Activated CD8-positive, alpha-beta T cell treated with anti-CD3 and anti-CD28 coated beads for 36 hours (primary cell): ENCODE measurements around the gene SMIM44. TPM values are rescaled to one million over a fixed set of nuclear protein-coding genes. Genes with fewer than 3 reads are reported as not detected.
"Not testable (repeated sequence)": the region's sequence is repeated elsewhere in the genome, so short reads cannot be mapped to it uniquely, and the experiment has no call there.

ENCODE experiments used
- ATAC-seq: fragments of 200-7000 bp; cut with Tn5 transposase; one replicate; pipeline ENCODE4 v1.10.0; 2021; ENCODE audit warnings: mild to moderate bottlenecking, moderate library complexity
- CTCF ChIA-PET: fragments of 350-600 bp; sonication (Branson Sonifier 250); formaldehyde crosslinking; loops from one replicate; lab custom pipeline; 2021; ENCODE audit warnings: antibody characterized with exemption; lab: Charles Lee
- POLR2A ChIA-PET: fragments of 350-600 bp; sonication (Branson Sonifier 250); formaldehyde crosslinking; loops from one replicate; lab custom pipeline; 2021; ENCODE audit warnings: antibody characterized with exemption; lab: Charles Lee
- DNase-seq: peaks from one replicate; pipeline ENCODE4 v3.0.0-alpha.2; 2020
- H3K27ac Mint-ChIP-seq: one replicate; pipeline ENCODE4 v1.8.0; 2021; ENCODE audit warnings: mild to moderate bottlenecking, mixed read lengths
- H3K27me3 Mint-ChIP-seq: one replicate; pipeline ENCODE4 v1.8.0; 2021; ENCODE audit warnings: mixed read lengths
- H3K36me3 Mint-ChIP-seq: one replicate; pipeline ENCODE4 v1.8.0; 2021; ENCODE audit warnings: low read depth, mixed read lengths
- H3K4me1 Mint-ChIP-seq: one replicate; pipeline ENCODE4 v1.8.0; 2021; ENCODE audit warnings: low read depth, mixed read lengths
- H3K4me3 Mint-ChIP-seq: one replicate; pipeline ENCODE4 v1.8.0; 2021; ENCODE audit warnings: mild to moderate bottlenecking, moderate library complexity, mixed read lengths
- H3K9me3 Mint-ChIP-seq: one replicate; pipeline ENCODE4 v1.8.0; 2021; ENCODE audit warnings: mixed read lengths
- intact Hi-C: fragments of 100-400 bp; cut with micrococcal nuclease; formaldehyde crosslinking; loops from one replicate; pipeline ENCODE4 v1.10.0; 2022
- total RNA-seq, 2 experiments: library from RNA; stranded (reverse); gene quantifications; one replicate each; pipeline ENCODE4 v1.2.3, GENCODE V29; 2021
- TF ChIP-seq, protein P1 (sequence below): fragments of 200-600 bp; IDR thresholded peaks from one replicate; pipeline ENCODE4 v1.8.0; 2022; ENCODE audit warnings: antibody characterized with exemption, mild to moderate bottlenecking

SMIM44 gene
- total RNA-seq: not detected

DNA sequence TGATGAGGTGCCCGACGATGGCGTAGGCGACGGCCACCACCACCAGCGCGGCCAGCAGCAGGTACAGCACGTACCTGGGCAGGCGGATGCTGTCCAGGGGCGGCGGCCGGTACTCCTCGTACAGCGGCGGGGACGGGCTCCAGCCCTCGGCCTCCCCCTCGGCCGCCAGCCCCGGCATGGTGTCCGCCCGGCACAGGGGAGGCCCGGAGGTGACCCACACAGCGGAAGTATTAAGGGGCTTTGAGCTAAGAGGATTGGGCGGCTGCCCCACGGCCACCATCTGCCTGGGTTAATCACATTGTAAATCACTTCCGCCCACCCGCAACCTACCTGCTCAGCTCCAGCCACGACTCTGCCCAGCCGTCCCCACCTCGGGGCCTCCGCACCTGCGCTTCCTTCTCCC lies at the start of gene SMIM44:
Gene SMIM44, minus strand, starts transcription at position 216 of the 403 bp plus-strand sequence. Its CDS starts 38 bp downstream, at position 178.
- no peak within 1 kb of the TSS for H3K4me3 Mint-ChIP-seq
- peaks cover 10% of the 10 kb centered on the region for H3K4me1 Mint-ChIP-seq
- POLR2A ChIA-PET: interaction anchor here (1.1 kb wide), 1 partner anchor 14 kb away, joined by 3 read pairs; no protein-coding TSS in a partner anchor
- no peaks in the 10 kb centered on the region for H3K9me3 Mint-ChIP-seq
- no peaks in the 10 kb centered on the region for H3K36me3 Mint-ChIP-seq
- ATAC-seq (no peak), DNase-seq (no peak)
- intact Hi-C loops: no loop called here
- TF ChIP-seq, protein P1, sequence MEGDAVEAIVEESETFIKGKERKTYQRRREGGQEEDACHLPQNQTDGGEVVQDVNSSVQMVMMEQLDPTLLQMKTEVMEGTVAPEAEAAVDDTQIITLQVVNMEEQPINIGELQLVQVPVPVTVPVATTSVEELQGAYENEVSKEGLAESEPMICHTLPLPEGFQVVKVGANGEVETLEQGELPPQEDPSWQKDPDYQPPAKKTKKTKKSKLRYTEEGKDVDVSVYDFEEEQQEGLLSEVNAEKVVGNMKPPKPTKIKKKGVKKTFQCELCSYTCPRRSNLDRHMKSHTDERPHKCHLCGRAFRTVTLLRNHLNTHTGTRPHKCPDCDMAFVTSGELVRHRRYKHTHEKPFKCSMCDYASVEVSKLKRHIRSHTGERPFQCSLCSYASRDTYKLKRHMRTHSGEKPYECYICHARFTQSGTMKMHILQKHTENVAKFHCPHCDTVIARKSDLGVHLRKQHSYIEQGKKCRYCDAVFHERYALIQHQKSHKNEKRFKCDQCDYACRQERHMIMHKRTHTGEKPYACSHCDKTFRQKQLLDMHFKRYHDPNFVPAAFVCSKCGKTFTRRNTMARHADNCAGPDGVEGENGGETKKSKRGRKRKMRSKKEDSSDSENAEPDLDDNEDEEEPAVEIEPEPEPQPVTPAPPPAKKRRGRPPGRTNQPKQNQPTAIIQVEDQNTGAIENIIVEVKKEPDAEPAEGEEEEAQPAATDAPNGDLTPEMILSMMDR: no peak
- CTCF ChIA-PET: interaction anchor here (3.3 to 6.9 kb wide), 4 partner anchors 10 to 178 kb away, joined by 16 to 54 read pairs (median 17); partner anchors contain the start of gene DOHH
- H3K27me3 Mint-ChIP-seq: no peaks in the 10 kb centered on the region
- no peak within 1 kb of the TSS for H3K27ac Mint-ChIP-seq

DNA sequence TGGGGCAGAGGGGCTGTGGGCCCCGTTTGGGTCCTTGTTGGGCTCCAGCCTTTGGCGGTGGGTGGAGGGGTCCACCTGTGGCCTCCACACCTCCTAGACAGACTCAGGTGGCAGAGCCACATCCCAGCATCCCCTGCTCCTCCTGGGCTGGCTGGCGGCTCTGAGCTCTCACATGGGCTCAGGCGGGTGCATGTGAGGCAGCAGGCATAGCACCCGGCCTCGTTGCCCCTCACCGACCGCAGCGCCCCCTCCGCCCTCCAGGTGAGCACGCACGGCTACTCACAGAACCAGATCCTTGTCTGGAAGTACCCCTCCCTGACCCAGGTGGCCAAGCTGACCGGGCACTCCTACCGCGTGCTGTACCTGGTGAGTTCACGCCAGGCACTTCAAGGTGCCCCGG lies 49.8 kb upstream of the SMIM44 start:
- H3K4me3 Mint-ChIP-seq: no peak overlapping the region
- POLR2A ChIA-PET: interaction anchor here (1.0 kb wide), 2 partner anchors 22 to 74 kb away, joined by 3 read pairs; no protein-coding TSS in a partner anchor

DNA sequence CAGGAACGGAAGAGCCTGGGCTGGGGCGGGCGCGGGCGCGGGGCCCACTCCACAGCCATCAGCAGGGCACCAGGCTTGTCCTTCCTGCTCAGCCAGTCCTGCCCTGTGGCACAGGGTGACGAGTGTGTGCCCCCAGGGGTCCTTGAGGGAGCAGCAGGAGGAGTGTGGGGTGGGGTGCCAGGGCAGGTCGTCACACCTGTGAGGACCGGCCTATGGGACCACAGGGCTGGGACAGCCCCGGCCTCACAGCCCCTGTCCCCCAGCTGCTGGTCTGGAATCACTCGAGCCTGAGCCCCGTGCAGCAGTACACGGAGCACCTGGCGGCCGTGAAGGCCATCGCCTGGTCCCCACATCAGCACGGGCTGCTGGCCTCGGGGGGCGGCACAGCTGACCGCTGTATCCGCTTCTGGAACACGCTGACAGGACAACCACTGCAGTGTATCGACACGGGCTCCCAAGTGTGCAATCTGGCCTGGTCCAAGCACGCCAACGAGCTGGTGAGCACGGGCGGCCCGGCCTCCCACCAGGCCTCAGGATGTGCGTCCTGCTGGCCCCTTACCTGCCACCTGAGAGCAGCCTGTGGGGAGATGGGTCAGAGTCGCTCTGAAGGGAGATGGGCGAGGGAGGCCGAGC lies 49.0 kb upstream of the SMIM44 start:
- DNase-seq: no peak
- no peaks in the 10 kb centered on the region for H3K9me3 Mint-ChIP-seq
- no peak for ATAC-seq
- no peak overlapping the region for H3K27ac Mint-ChIP-seq
- CTCF ChIA-PET: no interaction called here
- no peaks in the 10 kb centered on the region for H3K27me3 Mint-ChIP-seq
- H3K4me1 Mint-ChIP-seq: no peaks in the 10 kb centered on the region
- POLR2A ChIA-PET: interaction anchor here (0.9 to 1.1 kb wide), 3 partner anchors 10 to 21 kb away, joined by 3 read pairs; no protein-coding TSS in a partner anchor
- peaks cover 17% of the 10 kb centered on the region for H3K36me3 Mint-ChIP-seq
- no peak overlapping the region for H3K4me3 Mint-ChIP-seq
- TF ChIP-seq, protein P1: no peak
- intact Hi-C loops: no loop called here

More for the DNA sequence above, 49.8 kb upstream of the SMIM44 start:
- TF ChIP-seq, protein P1: no peak
- intact Hi-C loops: no loop called here
- Mint-ChIP-seq H3K36me3 (peaks cover 17% of the 10 kb centered on the region), H3K9me3 (no peaks in the 10 kb centered on the region), H3K27me3 (no peaks in the 10 kb centered on the region), H3K27ac (no peak overlapping the region), H3K4me1 (no peaks in the 10 kb centered on the region)
- CTCF ChIA-PET: no interaction called here
- DNase-seq (no peak), ATAC-seq (no peak)

DNA sequence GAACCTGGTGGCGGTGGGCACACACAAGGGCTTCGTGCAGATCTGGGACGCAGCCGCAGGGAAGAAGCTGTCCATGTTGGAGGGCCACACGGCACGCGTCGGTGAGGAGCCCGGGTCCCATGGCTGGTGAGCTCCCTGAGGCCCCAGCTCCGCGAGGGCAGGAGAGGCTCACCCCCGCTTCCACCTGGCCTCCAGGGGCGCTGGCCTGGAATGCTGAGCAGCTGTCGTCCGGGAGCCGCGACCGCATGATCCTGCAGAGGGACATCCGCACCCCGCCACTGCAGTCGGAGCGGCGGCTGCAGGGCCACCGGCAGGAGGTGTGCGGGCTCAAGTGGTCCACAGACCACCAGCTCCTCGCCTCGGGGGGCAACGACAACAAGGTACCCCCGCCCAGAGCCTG lies 48.5 kb upstream of the SMIM44 start:
- ChIA-PET POLR2A (interaction anchor here (0.9 to 1.1 kb wide), 2 partner anchors 9 to 10 kb away, joined by 3 read pairs; no protein-coding TSS in a partner anchor), CTCF (no interaction called here)
- Mint-ChIP-seq H3K4me1 (no peaks in the 10 kb centered on the region), H3K27me3 (no peaks in the 10 kb centered on the region), H3K4me3 (no peak overlapping the region), H3K27ac (no peak overlapping the region), H3K36me3 (peaks cover 17% of the 10 kb centered on the region), H3K9me3 (no peaks in the 10 kb centered on the region)
- TF ChIP-seq, protein P1: no peak
- intact Hi-C loops: no loop called here
- DNase-seq (no peak), ATAC-seq (no peak)

DNA sequence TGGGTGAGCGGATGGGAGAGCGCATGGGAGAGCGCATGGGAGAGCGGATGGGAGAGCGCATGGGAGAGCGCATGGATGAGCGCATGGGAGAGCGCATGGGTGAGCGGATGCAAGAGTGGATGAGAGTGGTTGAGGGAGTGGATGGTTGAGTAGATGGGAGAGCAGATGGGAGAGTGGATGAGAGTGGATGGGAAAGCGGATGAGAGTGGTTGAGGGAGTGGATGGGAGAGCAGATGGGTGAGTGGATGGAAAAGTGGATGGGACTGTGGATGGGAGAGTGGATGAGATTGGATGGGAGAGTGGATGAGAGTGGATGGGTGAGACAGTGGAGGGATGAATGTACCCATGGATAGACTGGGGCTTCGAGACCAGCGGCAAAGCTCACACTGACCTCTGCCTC lies 47.1 kb upstream of the SMIM44 start:
- H3K36me3 Mint-ChIP-seq: peaks cover 15% of the 10 kb centered on the region
- DNase-seq (no peak), ATAC-seq (no peak)
- ChIA-PET POLR2A (no interaction called here), CTCF (no interaction called here)
- no peaks in the 10 kb centered on the region for H3K27me3 Mint-ChIP-seq
- no peaks in the 10 kb centered on the region for H3K9me3 Mint-ChIP-seq
- intact Hi-C loops: no loop called here
- no peaks in the 10 kb centered on the region for H3K4me1 Mint-ChIP-seq
- TF ChIP-seq, protein P1: no peak
- no peak overlapping the region for H3K4me3 Mint-ChIP-seq
- no peak overlapping the region for H3K27ac Mint-ChIP-seq

DNA sequence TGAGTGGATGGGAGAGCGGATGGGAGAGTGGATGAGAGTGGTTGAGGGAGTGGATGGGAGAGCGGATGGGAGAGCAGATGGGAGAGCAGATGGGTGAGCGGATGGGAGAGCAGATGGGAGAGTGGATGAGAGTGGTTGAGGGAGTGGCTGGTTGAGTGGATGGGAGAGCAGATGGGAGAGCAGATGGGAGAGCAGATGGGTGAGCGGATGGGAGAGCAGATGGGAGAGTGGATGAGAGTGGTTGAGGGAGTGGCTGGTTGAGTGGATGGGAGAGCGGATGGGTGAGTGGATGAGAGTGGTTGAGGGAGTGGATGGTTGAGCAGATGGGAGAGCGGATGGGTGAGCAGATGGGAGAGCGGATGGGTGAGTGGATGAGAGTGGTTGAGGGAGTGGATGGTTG lies 46.1 kb upstream of the SMIM44 start:
- H3K27ac Mint-ChIP-seq, ATAC-seq, DNase-seq, intact Hi-C loops, H3K9me3 Mint-ChIP-seq, POLR2A ChIA-PET, H3K4me1 Mint-ChIP-seq, H3K27me3 Mint-ChIP-seq, CTCF ChIA-PET, H3K4me3 Mint-ChIP-seq: not testable (repeated sequence)
- peaks cover 11% of the 10 kb centered on the region for H3K36me3 Mint-ChIP-seq
